ENCODE measurements around the gene TMEFF2.

DNA sequence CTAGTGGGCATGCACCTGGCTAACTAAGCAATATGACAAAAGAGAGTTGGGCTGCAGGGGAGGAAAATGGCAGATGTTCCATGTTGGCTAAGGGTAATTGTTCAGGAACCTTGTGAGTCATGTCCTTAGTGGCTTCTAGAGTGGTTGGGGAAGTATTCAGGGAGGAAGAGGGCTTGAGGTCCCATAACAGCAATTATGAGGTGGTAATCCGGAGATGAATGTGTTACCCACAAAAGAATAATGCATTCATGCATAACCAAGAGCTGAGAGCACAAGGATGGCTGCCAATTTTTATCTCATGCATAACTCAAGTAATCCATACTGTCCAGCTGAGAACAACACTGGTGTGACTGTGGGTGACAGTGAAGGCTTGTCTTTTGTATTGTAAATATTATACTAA lies 42.9 kb downstream of the TMEFF2 start:
- TF ChIP-seq, protein P1, sequence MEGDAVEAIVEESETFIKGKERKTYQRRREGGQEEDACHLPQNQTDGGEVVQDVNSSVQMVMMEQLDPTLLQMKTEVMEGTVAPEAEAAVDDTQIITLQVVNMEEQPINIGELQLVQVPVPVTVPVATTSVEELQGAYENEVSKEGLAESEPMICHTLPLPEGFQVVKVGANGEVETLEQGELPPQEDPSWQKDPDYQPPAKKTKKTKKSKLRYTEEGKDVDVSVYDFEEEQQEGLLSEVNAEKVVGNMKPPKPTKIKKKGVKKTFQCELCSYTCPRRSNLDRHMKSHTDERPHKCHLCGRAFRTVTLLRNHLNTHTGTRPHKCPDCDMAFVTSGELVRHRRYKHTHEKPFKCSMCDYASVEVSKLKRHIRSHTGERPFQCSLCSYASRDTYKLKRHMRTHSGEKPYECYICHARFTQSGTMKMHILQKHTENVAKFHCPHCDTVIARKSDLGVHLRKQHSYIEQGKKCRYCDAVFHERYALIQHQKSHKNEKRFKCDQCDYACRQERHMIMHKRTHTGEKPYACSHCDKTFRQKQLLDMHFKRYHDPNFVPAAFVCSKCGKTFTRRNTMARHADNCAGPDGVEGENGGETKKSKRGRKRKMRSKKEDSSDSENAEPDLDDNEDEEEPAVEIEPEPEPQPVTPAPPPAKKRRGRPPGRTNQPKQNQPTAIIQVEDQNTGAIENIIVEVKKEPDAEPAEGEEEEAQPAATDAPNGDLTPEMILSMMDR (conservative IDR thresholded peaks at IDR 0.05; ENCODE audit: low read depth in 2 of 2), result no peak
- TF ChIP-seq POLR2AphosphoS5 (IDR thresholded peaks at IDR 0.05; ENCODE audit: low read depth) (no peak), EZH2phosphoT487 (IDR thresholded peaks at IDR 0.05; ENCODE audit: unreplicated experiment) (no peak)
